HG03039 (cell line): ENCODE measurements around the gene STON1.
"Not testable (repeated sequence)": the region's sequence is repeated elsewhere in the genome, so short reads cannot be mapped to it uniquely, and the experiment has no call there.

ENCODE experiments used
- ATAC-seq: cut with Tn5 transposase; IDR thresholded peaks from one replicate; pipeline ENCODE4 v1.9.1; 2021; ENCODE audit warnings: mild to moderate bottlenecking, moderate library complexity; ENCODE audit not compliant: unreplicated experiment

STON1 gene, protein sequence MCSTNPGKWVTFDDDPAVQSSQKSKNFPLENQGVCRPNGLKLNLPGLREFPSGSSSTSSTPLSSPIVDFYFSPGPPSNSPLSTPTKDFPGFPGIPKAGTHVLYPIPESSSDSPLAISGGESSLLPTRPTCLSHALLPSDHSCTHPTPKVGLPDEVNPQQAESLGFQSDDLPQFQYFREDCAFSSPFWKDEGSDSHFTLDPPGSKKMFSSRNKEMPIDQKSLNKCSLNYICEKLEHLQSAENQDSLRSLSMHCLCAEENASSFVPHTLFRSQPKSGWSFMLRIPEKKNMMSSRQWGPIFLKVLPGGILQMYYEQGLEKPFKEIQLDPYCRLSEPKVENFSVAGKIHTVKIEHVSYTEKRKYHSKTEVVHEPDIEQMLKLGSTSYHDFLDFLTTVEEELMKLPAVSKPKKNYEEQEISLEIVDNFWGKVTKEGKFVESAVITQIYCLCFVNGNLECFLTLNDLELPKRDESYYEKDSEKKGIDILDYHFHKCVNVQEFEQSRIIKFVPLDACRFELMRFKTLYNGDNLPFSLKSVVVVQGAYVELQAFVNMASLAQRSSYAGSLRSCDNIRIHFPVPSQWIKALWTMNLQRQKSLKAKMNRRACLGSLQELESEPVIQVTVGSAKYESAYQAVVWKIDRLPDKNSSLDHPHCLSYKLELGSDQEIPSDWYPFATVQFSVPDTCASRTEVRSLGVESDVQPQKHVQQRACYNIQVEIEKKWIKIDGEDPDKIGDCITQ

DNA sequence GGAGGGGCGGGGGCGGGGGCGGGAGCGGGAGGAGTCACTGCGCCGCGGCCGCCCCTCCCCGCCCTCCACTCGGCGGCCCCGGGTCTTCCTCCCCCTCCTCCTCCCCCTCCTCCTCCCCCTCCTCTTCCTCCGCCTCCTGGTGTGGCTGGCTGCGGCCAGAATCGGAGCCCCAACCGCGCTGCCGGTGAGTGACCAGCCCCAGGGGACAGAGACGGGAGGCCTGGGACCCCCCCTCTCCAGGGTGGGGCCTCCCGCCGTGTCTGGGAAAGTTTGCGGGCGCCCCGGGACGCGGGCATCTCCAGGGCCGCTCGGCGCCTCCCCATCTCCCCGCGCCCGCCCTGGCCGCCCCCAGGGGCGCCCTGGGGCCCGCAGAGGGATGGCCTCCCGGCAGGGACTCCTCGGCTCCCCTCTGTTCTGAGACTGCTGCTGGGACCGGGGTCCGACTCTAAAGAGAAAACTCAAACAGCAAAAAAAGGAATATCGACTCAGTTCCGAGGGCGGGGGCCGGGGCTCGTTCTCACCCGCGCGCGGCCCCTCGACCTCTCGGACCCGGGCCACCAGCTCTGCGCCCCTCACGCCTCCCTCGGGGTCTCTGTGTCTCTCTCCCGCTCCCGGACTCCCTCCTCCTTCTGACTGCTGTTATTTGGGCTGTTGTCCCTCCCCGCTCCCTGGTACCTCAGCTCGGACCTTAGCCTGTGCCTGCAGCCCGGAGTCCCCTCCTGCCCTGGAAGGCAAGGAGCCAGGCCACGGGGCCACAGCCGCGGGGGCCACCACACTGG lies at the start of gene STON1:
Gene STON1, plus strand, starts transcription at position 122 of the 779 bp plus-strand sequence. CDS start 50,480 bp downstream, outside the sequence.
- ATAC-seq: no peak

DNA sequence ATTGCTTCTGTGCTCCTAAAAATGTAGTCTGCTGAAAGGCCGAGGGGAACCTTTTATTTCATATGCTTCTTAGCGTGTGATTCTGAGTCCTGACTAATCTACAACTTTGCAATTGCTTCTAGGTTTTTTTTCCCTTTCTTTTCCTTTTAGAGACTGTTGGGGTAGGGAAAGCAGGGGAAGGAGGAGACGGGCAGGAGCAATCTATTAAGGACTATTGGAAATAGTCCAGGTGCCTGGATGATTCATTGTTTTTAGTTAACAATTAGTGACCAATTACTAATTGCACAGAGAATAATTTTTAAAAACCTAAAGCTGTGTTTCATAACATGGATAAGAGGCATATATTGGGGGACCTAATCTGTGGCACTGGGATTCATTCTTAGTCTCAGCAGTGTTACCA lies 49.4 kb upstream of the STON1 start:
- no peak for ATAC-seq

DNA sequence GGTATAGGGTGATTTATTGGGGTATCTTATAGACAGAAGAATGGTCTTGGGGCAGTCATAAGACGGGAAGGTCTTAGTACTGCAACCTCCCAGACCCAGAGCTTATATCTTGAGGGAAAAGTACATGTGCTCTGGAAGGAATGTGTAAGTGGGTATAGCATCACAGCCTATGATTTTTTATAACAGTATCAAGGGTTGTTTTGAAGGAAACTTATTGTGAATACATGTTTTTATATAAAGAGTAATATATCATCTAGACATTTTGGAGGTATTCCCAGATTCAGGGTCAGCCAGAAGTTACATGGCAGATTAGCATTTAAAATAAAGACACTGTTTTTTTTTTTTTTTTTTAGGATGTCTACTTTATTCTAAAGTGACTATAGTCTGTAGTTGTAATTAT lies 47.6 kb upstream of the STON1 start:
- ATAC-seq: no peak

DNA sequence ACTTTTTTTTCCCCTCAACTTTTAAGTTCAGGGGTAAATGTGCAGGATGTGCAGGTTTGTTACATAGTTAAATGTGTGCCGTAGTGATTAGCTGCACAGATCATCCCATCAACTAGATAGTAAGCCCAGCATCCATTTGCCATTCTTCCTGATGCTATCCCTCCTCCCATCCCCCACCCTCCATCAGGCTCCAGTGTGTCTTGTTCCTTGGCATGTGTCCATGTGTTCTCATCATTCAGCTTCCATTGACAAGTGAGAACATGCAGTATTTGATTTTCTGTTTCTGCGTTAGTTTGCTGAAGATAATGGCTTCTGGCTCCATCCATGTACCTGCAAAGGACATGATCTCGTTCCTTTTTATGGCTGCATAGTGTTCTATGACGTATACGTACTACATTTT lies 47.2 kb upstream of the STON1 start:
- ATAC-seq: no peak

DNA sequence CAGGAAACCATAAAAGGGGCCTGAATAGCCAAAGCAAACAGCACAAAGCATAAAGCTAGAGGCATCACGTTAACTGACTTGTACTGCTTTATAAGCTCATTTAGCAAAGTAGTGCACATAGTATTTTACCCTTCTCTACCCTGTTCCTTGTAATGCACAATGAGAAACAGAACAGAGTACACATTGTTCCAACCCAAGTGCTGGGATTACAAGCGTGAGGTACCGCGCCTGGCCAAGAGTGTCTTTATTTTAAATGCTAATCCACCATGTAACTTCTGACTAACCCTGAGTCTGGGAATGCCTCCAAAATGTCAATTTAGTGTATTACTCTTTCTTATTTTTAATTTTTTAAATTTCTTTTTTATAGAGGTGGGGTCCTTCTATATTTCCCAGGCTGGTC lies 46.4 kb upstream of the STON1 start:
- ATAC-seq: no peak

DNA sequence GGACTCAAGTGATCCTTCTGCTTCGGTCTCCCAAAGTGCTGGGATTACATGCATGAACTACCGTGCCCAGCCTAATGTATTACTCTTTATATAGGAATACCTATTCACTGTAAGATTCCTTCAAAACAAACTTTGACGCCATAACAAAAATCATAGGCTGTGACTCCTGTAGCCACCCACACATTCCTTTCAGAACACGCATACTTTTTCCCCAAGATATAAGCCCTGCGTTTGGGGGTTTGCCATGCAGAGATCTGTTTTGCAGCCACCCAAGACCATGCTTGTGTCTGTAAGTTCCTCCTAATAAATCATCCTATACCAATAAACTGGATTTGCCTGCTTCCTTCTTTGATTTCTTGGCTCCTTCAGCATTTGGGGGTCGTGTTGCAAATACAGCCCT lies 46.0 kb upstream of the STON1 start:
- no peak for ATAC-seq

DNA sequence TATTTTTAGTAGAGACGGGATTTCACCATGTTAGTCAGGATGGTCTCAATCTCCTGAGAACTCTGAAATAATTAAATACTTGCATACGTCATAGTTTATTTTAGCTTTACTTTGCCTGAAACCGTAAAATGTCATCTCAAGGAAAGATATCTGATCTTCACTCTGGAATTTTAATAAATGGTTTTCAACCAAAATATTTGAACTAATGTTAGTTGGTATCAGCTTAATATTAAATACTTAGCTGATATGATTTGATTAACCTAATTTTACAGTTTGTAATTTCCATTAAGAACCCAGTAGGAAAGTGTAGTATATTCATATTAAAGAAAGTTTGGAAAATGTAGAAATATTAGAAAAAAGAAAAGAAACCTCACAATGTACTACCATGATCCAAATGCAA lies 41.4 kb upstream of the STON1 start:
- ATAC-seq: no peak

DNA sequence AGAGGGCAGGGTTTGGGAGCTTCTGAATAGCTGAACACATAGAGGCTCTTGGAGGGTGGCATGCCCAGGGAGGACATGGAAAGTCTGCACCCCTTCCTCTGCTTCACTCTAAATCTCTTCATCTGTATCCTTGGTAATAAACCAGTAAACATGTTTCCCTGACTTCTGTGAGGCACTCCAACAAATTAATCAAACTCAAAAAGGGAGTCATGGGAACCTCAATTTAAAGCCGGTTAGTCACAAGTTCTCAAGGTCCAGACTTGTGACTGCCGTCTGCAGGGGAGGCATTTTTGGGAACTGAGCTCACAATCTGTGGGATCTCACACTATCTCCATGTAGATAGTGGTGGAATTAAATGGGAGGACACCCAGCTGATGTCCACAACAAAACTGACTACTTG lies 33.1 kb upstream of the STON1 start:
- ATAC-seq: no peak

DNA sequence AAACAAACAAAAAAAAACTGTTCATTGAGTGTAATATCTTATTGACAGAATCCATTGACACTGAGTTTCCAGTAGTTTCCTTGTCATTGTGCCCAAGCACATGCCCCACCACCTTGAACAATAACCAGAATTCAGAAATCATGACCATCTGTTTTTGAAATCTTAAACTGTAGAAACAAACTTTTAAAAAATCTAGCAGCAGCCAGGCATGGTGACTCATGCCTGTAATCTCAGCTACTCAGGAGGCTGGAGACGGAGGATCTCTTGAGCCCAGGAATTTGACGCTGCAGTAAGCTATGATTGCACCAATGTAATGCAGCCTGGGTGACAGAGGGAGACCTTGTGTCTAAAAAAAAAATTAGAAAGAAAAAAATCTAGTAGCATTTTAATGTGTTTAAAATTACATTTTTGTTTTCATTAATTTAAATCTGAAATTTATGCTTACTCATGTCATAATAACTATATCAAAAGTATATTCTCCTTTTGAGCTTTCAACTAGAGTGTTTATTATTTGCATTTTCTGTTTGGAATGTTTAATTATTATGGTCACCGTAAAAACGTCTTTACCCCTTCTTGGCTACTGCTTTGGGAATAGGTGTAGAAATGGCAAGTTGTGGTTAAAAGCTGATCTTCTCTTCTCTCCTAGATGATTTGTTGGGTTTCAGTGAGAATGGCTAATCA lies 25.2 kb upstream of the STON1 start:
- ATAC-seq: no peak

DNA sequence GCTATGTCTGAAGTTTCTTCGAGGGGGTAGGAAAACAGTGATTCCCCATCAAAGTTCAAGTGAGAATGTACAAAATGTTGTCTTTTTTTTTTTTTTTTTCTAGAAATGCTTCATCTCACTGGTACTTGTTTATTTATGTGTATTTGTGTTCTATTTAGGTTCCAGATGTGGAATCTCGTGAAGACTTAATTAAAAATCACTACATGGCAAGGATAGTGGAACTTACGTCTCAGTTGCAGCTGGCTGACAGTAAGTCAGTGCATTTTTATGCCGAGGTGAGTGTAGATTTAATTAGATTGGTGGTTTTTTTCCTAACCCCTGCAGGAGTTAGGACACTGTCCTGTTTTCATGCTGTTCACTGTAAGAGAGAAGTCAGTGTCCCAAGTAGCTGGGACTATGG lies 22.8 kb upstream of the STON1 start:
- no peak for ATAC-seq

DNA sequence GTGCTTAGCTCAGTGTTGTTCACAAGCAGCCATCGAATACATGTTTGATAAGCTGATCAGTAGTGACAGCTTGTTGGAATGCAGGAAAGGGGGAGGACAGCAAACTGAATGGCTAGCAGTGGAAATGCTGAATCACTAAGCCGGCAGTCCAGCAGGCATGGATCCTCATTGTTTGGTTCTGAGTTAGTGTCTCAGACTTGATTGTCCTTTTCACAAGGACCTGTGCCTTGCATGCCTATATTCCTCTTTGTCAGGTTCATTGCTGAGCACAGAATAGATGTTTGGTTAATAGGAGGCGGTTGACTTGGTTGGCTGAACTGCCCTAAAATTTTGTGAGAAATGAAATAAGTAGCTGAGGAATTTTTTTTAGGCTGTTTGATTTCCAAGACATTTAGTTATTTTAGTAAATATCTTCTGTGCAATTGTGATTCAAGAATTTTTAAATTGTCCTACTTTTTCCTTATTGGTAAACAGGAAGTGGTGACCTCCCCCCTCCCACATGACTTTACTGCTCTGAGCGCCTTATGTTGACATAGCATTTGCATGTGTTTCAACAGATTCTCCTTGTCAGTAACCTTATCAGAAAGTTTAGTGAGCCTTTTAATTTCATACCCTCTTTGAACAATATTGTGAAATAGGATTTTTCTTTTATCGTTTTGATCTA lies 21.4 kb upstream of the STON1 start:
- ATAC-seq: no peak

DNA sequence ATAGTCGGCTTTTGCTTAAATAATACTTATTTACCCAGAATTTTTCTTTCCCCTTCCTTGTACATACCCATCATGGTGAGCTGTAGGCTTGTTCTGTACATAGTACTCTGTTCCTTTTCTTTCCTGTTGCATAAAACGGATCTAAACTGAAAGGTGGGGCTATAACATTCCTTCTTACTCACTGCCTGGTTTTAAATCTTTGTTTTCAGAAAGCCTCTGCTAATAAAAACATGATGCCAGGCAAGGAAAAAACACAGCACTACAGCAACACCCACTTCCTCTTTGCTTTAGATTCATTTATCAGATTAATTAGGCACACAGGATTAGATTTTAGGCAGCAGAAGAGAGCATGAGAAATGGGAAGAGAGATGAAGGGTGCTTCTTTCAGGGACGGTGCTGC lies 19.6 kb upstream of the STON1 start:
- ATAC-seq: no peak

DNA sequence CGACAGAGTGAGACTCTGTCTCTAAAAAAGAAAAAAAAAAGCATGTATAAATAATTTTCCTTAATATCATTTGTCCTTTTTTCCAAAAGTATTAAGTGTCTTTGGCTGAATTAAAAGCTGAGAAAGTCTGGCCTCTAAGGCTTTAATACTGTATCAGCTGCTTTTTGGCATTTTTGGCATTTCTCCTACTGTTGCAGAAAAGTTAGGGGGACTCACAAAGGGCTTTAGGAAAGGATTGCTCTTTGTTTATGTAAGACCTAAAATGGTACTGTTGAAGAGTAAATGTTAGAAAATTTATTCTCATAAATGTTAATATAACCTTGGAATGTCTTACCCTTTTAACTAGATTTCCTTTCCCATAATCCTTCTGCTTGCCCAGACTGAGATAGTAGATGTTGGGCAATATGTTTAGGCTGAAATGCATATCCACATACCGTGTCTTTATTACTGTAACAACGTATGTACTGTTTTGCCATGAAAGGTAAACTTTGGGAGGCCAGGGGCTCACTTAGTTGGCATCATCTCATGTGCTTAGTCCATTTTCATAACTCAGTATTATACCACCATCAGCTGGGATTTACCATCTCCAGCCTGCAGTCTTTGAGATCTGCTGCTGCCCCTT lies 18.0 kb upstream of the STON1 start:
- no peak for ATAC-seq

DNA sequence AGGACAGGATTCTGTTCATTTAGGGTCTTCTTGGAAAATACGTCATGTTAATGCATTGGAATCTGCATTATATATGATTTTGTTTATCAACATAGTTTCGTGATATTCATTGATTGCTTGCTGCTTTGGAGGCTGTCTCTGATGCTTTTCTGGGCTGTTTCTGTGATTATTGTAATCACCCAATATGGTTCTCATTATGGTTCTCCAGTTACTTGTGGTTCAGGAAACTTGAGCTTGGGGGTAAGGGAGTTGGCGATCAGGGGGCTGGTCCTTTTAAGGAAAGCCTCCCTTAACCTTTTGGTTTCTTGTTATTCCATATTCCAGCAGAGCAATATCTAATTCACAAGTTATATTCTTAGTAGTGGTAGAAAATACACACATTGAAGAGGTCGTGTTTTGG lies 17.4 kb upstream of the STON1 start:
- ATAC-seq: no peak

DNA sequence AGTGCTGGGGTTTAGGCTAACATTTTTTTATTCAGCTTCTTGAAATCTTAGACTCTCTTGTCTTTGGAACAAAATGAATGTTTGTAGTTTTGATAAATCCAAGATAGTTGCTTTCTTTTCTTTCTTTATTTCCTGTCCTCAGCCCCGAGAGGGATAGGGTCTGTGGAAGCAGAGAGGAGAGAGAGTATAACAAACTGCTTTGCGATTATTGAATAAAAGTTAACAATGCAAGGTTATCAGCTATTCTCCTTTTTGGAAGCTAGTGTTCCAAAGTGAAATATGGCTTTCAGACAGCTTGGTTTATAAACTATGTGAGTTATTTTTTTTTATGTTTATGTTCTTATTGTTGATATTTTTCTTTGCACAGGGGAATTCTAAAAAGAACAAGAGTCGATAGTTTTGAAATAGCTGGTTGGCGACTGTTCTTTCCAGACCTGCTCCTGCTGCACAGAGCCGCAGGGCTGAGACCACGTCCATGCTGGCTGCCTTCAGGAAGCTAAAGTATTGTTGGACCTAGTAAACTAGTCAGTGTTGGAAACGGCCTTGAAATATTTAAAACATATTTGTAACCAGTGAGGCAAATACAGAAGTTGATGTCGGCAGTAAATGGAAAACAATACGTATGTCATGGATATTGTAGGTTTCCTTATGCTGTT lies 15.5 kb upstream of the STON1 start:
- ATAC-seq: no peak

DNA sequence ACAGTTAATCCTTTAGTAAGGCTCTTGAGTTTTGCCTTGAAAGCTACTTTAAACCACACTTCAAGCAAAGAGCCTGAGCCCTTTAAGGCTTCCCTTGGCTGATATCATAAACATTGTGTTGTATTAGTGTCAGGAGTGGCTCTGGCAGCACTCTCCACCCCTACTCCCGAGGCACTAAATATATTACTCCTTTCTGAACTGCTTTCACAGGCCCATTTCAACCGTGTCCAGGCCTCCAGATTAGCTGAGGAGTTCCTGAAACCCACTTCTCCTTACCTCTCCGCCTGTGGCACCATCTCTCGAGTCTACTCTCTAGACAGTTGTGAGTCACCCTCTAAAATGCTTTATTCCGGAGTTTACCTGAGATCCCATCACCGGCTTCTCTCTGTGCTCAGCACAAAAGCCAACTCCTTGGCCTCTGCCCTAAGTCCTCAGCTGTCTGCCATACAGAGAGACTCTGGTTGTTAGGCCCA lies 14.4 kb upstream of the STON1 start:
- no peak for ATAC-seq

DNA sequence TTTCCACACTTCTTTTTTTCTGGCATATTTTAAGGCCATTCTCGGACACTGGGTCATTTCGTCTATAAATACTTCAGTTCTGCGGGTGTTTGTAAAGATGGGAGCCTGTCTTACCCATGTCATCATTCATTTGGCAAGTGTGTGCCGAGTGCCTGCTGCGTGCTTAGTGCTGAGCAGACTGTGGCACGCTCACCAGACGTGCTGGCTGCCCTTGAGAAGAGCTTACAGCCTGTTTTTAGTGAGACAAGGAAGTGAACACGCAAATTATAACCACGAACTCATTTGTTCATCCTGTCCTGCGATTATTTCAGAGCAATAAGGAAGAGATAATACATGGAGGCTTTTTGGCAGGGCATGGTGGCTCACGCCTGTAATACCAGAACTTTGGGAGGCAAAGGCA lies 10.4 kb upstream of the STON1 start:
- no peak for ATAC-seq

DNA sequence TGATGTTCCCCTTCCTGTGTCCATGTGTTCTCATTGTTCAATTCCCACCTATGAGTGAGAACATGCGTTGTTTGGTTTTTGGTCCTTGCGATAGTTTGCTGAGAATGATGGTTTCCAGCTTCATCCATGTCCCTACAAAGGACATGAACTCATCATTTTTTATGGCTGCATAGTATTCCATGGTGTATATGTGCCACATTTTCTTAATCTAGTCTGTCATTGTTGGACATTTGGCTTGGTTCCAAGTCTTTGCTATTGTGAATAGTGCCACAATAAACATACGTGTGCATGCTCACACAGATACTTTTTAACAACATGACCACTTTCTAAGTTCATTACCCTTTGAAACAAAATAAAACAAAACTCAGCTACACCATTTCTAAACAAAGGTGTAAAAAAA lies 5.2 kb upstream of the STON1 start:
- ATAC-seq: not testable (repeated sequence)

DNA sequence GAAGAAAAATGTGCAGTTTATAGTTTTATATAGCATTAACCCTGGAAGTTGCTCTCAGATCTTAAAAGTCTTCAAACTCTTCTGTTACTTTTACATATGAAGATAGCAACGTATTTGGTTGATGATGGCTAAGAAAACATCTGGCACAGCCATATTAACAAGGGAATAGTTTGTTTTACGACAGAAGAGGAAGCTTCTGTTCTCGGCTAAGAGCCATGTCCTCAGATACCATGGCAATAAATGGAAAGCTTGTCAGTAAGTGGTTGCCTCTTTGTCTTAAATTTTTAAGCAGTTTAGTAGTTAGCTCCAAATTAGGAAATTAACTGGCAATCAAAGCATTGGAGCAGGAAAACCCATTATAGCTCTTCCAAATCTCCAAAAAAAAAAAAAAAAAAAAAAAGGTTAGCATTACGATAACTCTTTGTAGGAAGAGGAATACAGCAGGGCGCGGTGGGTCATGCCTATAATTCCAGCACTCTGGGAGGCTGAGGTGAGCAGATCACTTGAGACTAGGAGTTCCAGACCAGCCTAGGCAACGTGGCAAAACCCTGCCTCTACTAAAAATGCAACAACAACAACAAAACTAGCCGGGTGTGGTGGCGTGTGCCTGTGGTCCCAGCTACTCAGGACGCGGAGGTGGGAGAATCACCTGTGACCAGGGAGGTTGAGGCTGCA lies 4.5 kb upstream of the STON1 start:
- ATAC-seq: no peak
